Measurements from ENCODE around the gene ZNF362.
A peak's percentile ranks its signal among the peaks of the same experiment; 100 is the strongest.

ZNF362 gene

GRCh38 chr1:33319186-33319948 is 63.1 kb downstream of the ZNF362 start:
- H3K4me1 ChIP-seq: peaks cover 7 to 27% (median 12%) of the 10 kb centered on the region in 10 experiments; a peak in 19 of 20 replicates
- no peak for TF ChIP-seq Cebpa-rat (IDR thresholded peaks at IDR 0.05)
- H3K27me3 ChIP-seq: no peaks in the 10 kb centered on the region

DNA sequence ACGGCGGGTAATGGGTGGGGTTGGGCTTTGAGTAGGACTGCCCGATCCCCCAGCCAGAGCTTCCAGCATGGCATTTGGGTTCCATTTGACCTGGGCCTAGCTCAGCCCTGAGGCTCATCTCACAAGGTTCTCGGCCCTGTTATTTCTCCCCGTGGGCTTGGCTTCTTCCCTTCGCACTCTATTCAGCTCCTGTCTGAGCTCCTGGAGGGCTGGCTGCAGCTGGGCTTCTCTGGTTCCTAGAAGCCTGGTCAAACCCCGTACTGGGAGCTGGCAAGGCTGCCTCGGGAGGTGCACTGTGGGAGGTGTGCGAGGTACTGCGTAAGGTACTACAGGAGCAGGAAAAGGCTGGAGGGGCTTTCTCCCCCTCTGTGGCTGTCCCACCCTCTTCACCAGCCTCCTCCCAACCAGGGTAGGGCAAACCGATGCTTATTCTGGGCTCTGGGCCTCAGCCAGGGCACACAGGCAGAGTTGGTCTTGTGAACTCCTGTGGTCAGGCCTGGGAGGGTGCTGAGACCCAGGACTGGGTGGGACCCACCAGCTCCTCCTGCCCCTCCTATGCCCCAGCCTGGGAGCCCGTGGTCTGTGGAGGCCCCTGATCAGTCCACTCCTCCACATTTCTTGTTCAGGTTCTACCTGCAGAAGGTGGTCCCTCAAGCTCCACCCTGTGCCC is 63.8 kb downstream of the ZNF362 start:
- Histone ChIP-seq H4K20me1 (peaks cover 21 to 67% (median 43%) of the 10 kb centered on the region in 11 experiments; a peak in 20 of 22 replicates), H3K4me1 (peaks cover 4 to 23% (median 11%) of the 10 kb centered on the region in 10 experiments; a peak in 17 of 20 replicates), H3K9ac (no peak overlapping the region), H3K27me3 (no peaks in the 10 kb centered on the region), H3K4me2 (no peak overlapping the region), H3K36me3 (peaks cover 30 to 41% (median 36%) of the 10 kb centered on the region in 11 experiments), H3K4me3 (no peak overlapping the region), H3K9me3 (replicated peaks in 1 of 11) (no peaks in the 10 kb centered on the region), H3K27ac (no peak overlapping the region)
- TF ChIP-seq Cebpa-rat (IDR thresholded peaks at IDR 0.05): no peak

More at GRCh38 chr1:33319186-33319948, 63.1 kb downstream of the ZNF362 start:
- no peak overlapping the region for H3K4me2 ChIP-seq
- H3K4me3 ChIP-seq: no peak overlapping the region
- no peaks in the 10 kb centered on the region for H3K9me3 ChIP-seq (replicated peaks in 1 of 11)
- H3K27ac ChIP-seq: no peak overlapping the region
- H3K36me3 ChIP-seq: peaks cover 23 to 34% (median 28%) of the 10 kb centered on the region in 11 experiments
- no peak overlapping the region for H3K9ac ChIP-seq
- peaks cover 13 to 59% (median 36%) of the 10 kb centered on the region in 11 experiments; a peak in 20 of 22 replicates for H4K20me1 ChIP-seq

GRCh38 chr1:33320619-33321165 is 64.4 kb downstream of the ZNF362 start, which contains the start of gene A3GALT2:
A3GALT2 (minus strand) TSS chr1:33321098; CDS start chr1:33321098, 0 bp downstream.
- no peak within 1 kb of the TSS for H3K4me3 ChIP-seq
- no peak for TF ChIP-seq Cebpa-rat (IDR thresholded peaks at IDR 0.05)
- H3K9me3 ChIP-seq (replicated peaks in 1 of 11): no peaks in the 10 kb centered on the region
- H3K27me3 ChIP-seq: no peaks in the 10 kb centered on the region
- peaks cover 36 to 47% (median 42%) of the 10 kb centered on the region in 11 experiments for H3K36me3 ChIP-seq
- peaks cover 27 to 73% (median 49%) of the 10 kb centered on the region in 11 experiments; a peak in 20 of 22 replicates for H4K20me1 ChIP-seq
- no peak within 1 kb of the TSS for H3K27ac ChIP-seq
- H3K9ac ChIP-seq: no peak within 1 kb of the TSS
- no peak within 1 kb of the TSS for H3K4me2 ChIP-seq
- H3K4me1 ChIP-seq: peaks cover 4 to 20% (median 8%) of the 10 kb centered on the region in 10 experiments; a peak in 17 of 20 replicates

- peaks cover 28 to 77% (median 54%) of the 10 kb centered on the region in 11 experiments; a peak in 20 of 22 replicates for H4K20me1 ChIP-seq
- no peak overlapping the region for H3K27ac ChIP-seq
- peaks cover 0 to 17% (median 3%) of the 10 kb centered on the region in 10 experiments; a peak in 13 of 20 replicates for H3K4me1 ChIP-seq
- no peaks in the 10 kb centered on the region for H3K27me3 ChIP-seq
- H3K36me3 ChIP-seq: peaks cover 41 to 52% (median 47%) of the 10 kb centered on the region in 11 experiments
- TF ChIP-seq Cebpa-rat (IDR thresholded peaks at IDR 0.05): no peak
- no peak overlapping the region for H3K4me3 ChIP-seq
- H3K4me2 ChIP-seq: no peak overlapping the region
- H3K9ac ChIP-seq: no peak overlapping the region
- H3K9me3 ChIP-seq (replicated peaks in 1 of 11): no peaks in the 10 kb centered on the region
Measured at GRCh38 chr1:33321178-33321577, 64.9 kb downstream of the ZNF362 start.

DNA sequence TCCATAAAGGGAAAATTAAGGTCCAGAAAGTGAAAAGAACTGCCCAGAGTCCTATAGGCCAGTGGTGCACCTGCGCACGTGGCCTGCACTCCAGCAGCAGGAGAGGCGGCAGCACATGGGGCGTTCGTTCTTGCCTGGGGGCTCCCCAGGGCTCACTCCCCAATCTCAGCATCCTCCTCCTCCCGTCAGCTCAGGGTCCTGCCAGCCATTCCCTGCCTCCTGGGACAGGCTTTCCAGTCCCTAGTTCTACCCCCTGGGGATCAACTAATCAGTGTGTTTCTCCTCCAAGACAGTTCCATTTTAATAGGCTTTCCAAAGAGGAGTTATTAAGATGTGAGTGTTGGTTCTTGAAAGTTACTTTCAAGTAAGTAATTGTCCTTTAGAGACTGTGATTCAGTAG is 65.8 kb downstream of the ZNF362 start:
- Histone ChIP-seq H3K4me1 (peaks cover 0 to 21% (median 1%) of the 10 kb centered on the region in 10 experiments; a peak in 9 of 20 replicates), H3K4me3 (no peak overlapping the region), H3K27ac (no peak overlapping the region), H3K9ac (no peak overlapping the region), H4K20me1 (peaks cover 32 to 87% (median 63%) of the 10 kb centered on the region in 11 experiments; a peak in 20 of 22 replicates), H3K27me3 (no peaks in the 10 kb centered on the region), H3K36me3 (peaks cover 50 to 61% (median 56%) of the 10 kb centered on the region in 11 experiments), H3K9me3 (replicated peaks in 1 of 11) (no peaks in the 10 kb centered on the region), H3K4me2 (no peak overlapping the region)
- TF ChIP-seq Cebpa-rat (IDR thresholded peaks at IDR 0.05): no peak

DNA sequence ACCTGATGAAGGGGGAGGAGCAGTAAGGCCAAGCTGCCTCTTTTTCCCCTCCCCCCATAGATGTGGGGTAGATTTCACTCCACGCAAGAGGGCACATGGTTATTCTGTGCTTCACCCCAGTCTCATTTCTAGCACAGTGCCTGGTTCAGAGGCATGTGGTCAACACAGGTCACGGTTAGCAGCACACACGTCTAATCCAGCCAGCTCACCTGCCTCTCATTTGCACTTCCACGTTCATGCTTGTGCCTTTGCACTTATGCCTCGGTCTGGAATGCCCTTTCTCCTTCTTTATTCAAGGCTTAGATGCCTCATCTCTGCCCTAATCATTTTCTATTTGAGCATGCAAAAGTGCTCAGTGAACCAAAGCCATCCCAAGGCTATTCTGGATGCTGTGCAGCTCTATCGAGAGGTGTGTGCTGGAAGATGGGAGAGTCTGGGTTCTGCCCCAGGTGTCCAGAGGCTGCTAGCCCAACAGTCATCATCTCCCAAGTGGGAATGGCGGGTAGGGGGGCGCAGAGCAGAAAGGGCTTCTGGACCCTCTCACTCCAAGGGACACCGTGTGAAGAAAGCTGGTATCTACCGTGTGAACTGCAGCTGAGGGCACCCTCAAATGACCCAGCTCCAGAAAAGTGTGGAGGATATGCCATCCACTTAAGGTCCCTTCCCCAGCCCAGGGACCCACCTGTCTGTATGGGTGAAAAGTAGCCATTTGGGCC is 66.7 kb downstream of the ZNF362 start:
- no peaks in the 10 kb centered on the region for H3K27me3 ChIP-seq
- H4K20me1 ChIP-seq: peaks cover 32 to 96% (median 72%) of the 10 kb centered on the region in 11 experiments; a peak in 20 of 22 replicates
- H3K36me3 ChIP-seq: peaks cover 59 to 71% (median 65%) of the 10 kb centered on the region in 11 experiments

DNA sequence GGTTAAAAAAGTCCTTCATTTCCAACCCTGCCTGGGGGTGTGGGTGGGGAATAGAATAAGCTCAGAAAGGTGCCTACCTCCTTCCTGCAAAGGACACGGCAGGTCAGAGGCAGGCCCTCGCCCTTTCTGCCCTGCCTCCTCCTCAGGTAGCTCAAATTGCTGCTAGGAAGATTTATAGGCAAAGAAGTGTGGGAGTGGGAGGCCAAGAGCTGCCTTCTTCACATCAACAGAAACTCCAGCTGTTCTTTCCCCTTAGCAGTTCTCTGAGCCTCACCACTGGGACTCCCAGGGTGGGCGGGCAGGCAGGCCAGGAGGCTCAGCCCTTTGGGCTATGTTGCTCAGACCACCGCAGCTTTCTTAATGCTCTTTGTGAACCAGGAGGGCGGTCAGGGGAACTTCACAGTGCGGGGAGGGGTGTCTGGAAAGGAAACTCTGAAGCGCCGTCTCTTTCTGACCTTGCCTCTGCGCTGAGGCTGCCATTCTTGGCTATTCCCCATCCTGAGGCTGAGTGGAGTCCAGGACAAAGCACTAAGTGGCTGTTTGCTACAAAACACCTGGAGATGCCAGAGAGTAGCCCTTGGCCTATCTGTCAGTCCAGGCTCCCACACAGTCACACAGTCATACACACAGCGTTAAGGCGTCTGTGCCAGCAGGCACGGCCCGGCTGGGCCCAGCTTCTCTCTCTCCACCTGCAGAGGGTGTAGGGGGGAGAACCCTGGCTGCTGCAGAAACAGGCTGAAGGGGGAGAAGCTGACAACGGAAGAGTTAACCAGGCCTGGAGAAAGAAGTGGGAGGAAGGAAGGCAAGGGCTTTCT is 67.6 kb downstream of the ZNF362 start:
- no peak for TF ChIP-seq Cebpa-rat (IDR thresholded peaks at IDR 0.05)
- peaks cover 33 to 100% (median 80%) of the 10 kb centered on the region in 11 experiments; a peak in 21 of 22 replicates for H4K20me1 ChIP-seq
- H3K27ac ChIP-seq: no peak overlapping the region
- H3K4me1 ChIP-seq: peaks cover 0 to 34% (median 8%) of the 10 kb centered on the region in 10 experiments; a peak in 9 of 20 replicates
- peaks cover 68 to 79% (median 73%) of the 10 kb centered on the region in 11 experiments for H3K36me3 ChIP-seq
- H3K4me2 ChIP-seq: no peak overlapping the region
- H3K9ac ChIP-seq: 0 out of 22 replicates have a peak overlapping the region, but pooled peaks of 3 of the 11 experiments have one; percentile 3 to 21 (median 10)
- H3K27me3 ChIP-seq: no peaks in the 10 kb centered on the region
- no peak overlapping the region for H3K4me3 ChIP-seq
- H3K9me3 ChIP-seq (replicated peaks in 1 of 11): no peaks in the 10 kb centered on the region

More for the DNA sequence above, 66.7 kb downstream of the ZNF362 start:
- Histone ChIP-seq H3K9ac (no peak overlapping the region), H3K27ac (no peak overlapping the region), H3K4me3 (no peak overlapping the region), H3K9me3 (replicated peaks in 1 of 11) (no peaks in the 10 kb centered on the region), H3K4me2 (no peak overlapping the region), H3K4me1 (peaks cover 0 to 25% (median 6%) of the 10 kb centered on the region in 10 experiments; a peak in 9 of 20 replicates)
- TF ChIP-seq Cebpa-rat (IDR thresholded peaks at IDR 0.05): no peak
